ENCODE results near the gene TSPAN10.

GRCh38 chr17:81685108-81685507, 48.1 kb downstream of the TSPAN10 start:
- TF ChIP-seq SP1 (IDR thresholded peaks at IDR 0.05; ENCODE audit: low read depth, low read length), result no peak
- TF ChIP-seq BACH1 (IDR thresholded peaks at IDR 0.05; ENCODE audit: low read length), result no peak
- no peak for TF ChIP-seq POLR2A (IDR thresholded peaks at IDR 0.05; ENCODE audit: control extremely low read depth in 1 of 2, low read depth in 2 of 2, low read length in 2 of 2)
- TF ChIP-seq CTCF (IDR thresholded peaks at IDR 0.05; ENCODE audit: control extremely low read depth in 1 of 3, insufficient read depth in 1 of 3, low read depth in 1 of 3, low read length in 3 of 3), result no peak
- TF ChIP-seq POU5F1 (IDR thresholded peaks at IDR 0.05; ENCODE audit: low read depth, low read length), result no peak
- no peak for TF ChIP-seq POLR2AphosphoS5 (IDR thresholded peaks at IDR 0.05; ENCODE audit: low read depth, low read length)

All from H1 (cell line).